HG02588 (cell line): Measurements from ENCODE around the gene KANSL2.
"Not testable (repeated sequence)": the region's sequence is repeated elsewhere in the genome, so short reads cannot be mapped to it uniquely, and the experiment has no call there.

Experiments used
- ATAC-seq: cut with Tn5 transposase; IDR thresholded peaks from one replicate; pipeline ENCODE4 v1.9.1; 2021; ENCODE audit warnings: mild to moderate bottlenecking, moderate library complexity; ENCODE audit not compliant: unreplicated experiment

Gene KANSL2

GRCh38 chr12:48683534-48683933 lies 1.5 kb upstream of the KANSL2 start:
- ATAC-seq = no peak

- ATAC-seq = no peak
Measured at GRCh38 chr12:48682927-48683326, 889 bp upstream of the KANSL2 start.

- ATAC-seq = not testable (repeated sequence)
Measured at GRCh38 chr12:48682533-48682905, 481 bp upstream of the KANSL2 start.

- no peak for ATAC-seq
Measured at GRCh38 chr12:48681399-48681709, 684 bp downstream of the KANSL2 start.

GRCh38 chr12:48680861-48681260 lies 1.2 kb downstream of the KANSL2 start:
- no peak for ATAC-seq

GRCh38 chr12:48678551-48679185 lies 3.4 kb downstream of the KANSL2 start:
- ATAC-seq = no peak

GRCh38 chr12:48671231-48671856 lies 10.7 kb downstream of the KANSL2 start:
- no peak for ATAC-seq

GRCh38 chr12:48668996-48669395 lies 13.0 kb downstream of the KANSL2 start:
- no peak for ATAC-seq

- ATAC-seq = no peak
Measured at GRCh38 chr12:48659863-48660262, 22.2 kb downstream of the KANSL2 start.

- no peak for ATAC-seq
Measured at GRCh38 chr12:48651681-48652080, 30.4 kb downstream of the KANSL2 start.

- ATAC-seq = not testable (repeated sequence)
Measured at GRCh38 chr12:48645354-48645753, 36.7 kb downstream of the KANSL2 start.

GRCh38 chr12:48643011-48643410 lies 39.0 kb downstream of the KANSL2 start:
- no peak for ATAC-seq

GRCh38 chr12:48641752-48642555 lies 40.1 kb downstream of the KANSL2 start:
- not testable (repeated sequence) for ATAC-seq

- ATAC-seq = no peak
Measured at GRCh38 chr12:48640854-48641253, 41.2 kb downstream of the KANSL2 start.

- no peak for ATAC-seq
Measured at GRCh38 chr12:48640428-48640827, 41.6 kb downstream of the KANSL2 start.

- ATAC-seq = no peak
Measured at GRCh38 chr12:48631071-48631470, 51.0 kb downstream of the KANSL2 start.

GRCh38 chr12:48630346-48630745 lies 51.7 kb downstream of the KANSL2 start:
- no peak for ATAC-seq

- no peak for ATAC-seq
Measured at GRCh38 chr12:48629541-48629940, 52.5 kb downstream of the KANSL2 start.

GRCh38 chr12:48627556-48627955 lies 54.5 kb downstream of the KANSL2 start:
- no peak for ATAC-seq

- ATAC-seq = not testable (repeated sequence)
Measured at GRCh38 chr12:48622997-48623396, 59.0 kb downstream of the KANSL2 start.

GRCh38 chr12:48618541-48618940 lies 63.5 kb downstream of the KANSL2 start:
- ATAC-seq = no peak

- no peak for ATAC-seq
Measured at GRCh38 chr12:48615681-48616080, 66.4 kb downstream of the KANSL2 start.
